H1 (cell line): ENCODE measurements around the gene SECISBP2L. TPM values are rescaled to one million over a fixed set of nuclear protein-coding genes. Genes with fewer than 3 reads are reported as not detected.
A peak's percentile ranks its signal among the peaks of the same experiment; 100 is the strongest.

Experiments
- ASH2L ChIP-seq: fragments of 200-600, 300-600 bp; sonication (generic); IDR thresholded peaks from one replicate; pipeline ENCODE4 v1.7.1; 2017; ENCODE audit warnings: low read length
- FOSL1 ChIP-seq: IDR thresholded peaks from 2 replicates; pipeline ENCODE4 v1.6.1; 2011; ENCODE audit warnings: mild to moderate bottlenecking, low read depth, low read length, moderate library complexity; ENCODE audit not compliant: insufficient read depth
- HDAC6 ChIP-seq: IDR thresholded peaks from one replicate; pipeline ENCODE4 v1.7.1; 2012; ENCODE audit warnings: low read depth, mild to moderate bottlenecking, inconsistent platforms, low read length, moderate library complexity
- JUN ChIP-seq: IDR thresholded peaks from 2 replicates; pipeline ENCODE4 v1.6.1; 2011; ENCODE audit warnings: low read depth, mild to moderate bottlenecking, improper control_type of control experiment, low read length
- USF2 ChIP-seq: IDR thresholded peaks from 2 replicates; pipeline ENCODE4 v1.6.1; 2011; ENCODE audit warnings: low read length, improper control_type of control experiment
- polyA plus RNA-seq, 7 experiments: library from polyadenylated mRNA; depleted of rRNA in 3 of 7; stranded (reverse) in 5 of 7; unstranded in 2 of 7; fragments of >200 nt in 5 of 7; fragments of 200-250 nt in 2 of 7; gene quantifications; 1 replicate in 5 of 7; 2 replicates in 1 of 7; 4 replicates in 1 of 7; pipeline versions ENCODE4 v1.2.1 to v1.2.3, GENCODE V29; 2011 to 2013; ENCODE audit warnings: missing spikeins in 2 of 7, mixed read lengths in 2 of 7
- total RNA-seq: library from RNA; stranded (reverse); fragmentation: NEBNext Ultra II Directional; extraction: Animal tissue kit (Norgen Biotek cat#: 25700); gene quantifications from 2 replicates; pipeline ENCODE4 v1.2.1, GENCODE V29; 2021

Gene SECISBP2L
- total and polyA plus RNA-seq, 2 of the 8 experiments (the other 6 are each of a cell fraction or from before 2014, with no cell fraction given) = 7.6 to 22.8 TPM

- TF ChIP-seq HDAC6 (no peak), ASH2L (peak; percentile 76), USF2 (no peak), JUN (no peak), FOSL1 (no peak)
Measured at GRCh38 chr15:48963524-48964113, 82.6 kb downstream of the SECISBP2L start, which contains the start of gene SHC4 (continued).
